ENCODE data around the gene HOATZ. TPM values are rescaled to one million over a fixed set of nuclear protein-coding genes. Genes with fewer than 3 reads are reported as not detected.

The HOATZ gene
- polyA plus RNA-seq, 1 of the 3 experiments (the other 2 are of a cell fraction) = 4.9 TPM

DNA sequence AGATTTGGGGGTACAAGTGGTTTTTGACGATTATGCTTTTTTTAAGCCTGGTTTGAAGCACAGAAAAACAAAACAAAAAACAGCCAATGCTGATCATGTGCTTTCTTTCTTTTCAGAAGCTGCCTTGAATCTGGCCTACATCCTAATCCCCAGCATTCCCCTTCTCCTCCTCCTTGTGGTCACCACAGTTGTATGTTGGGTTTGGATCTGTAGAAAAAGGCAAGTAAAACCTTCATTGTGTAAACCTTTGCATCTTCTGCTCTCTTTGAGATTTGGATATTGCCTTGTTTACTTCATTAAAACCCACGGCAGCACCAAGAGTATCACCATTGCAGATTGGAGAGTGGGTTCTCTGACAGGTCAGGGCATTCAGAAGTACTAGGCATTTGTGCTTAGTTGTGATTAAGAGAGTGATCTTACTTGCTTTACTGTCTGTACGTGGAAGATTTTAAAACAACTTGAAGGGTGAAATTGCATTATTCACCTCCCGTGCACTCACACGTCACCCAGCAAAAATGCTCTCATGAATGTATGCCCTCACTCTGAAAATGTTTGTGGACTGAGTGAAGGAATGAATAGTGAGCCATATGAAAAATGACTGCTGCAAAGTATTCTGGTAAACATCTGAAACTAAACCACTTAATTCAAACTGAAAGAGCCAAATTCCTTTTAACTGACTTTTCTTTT, 43.0 kb downstream of the HOATZ start:
- H3K36me3 ChIP-seq (replicated peaks in 1 of 2; ENCODE audit: control insufficient read depth in 1 of 2, insufficient read depth in 2 of 2, low read length in 1 of 2) = peaks cover 42 to 76% of the 10 kb centered on the region in 2 experiments
- H2AFZ ChIP-seq (ENCODE audit: low read depth) = no peak overlapping the region
- 14% methylated on average over 5 of the region's 5 CpGs for WGBS (ENCODE audit: low lambda C conversion rate)
- peaks cover 18% of the 10 kb centered on the region; the same call in 1 of the 2 replicates for H3K79me2 ChIP-seq (ENCODE audit: insufficient read depth)
- ChIA-PET POLR2A (no interaction called here), CTCF (interaction anchor here (0.6 kb wide), 1 partner anchor 107 kb away, joined by 3 read pairs; no protein-coding TSS in a partner anchor)
- H3K4me1 ChIP-seq (ENCODE audit: control insufficient read depth in 1 of 2, insufficient read depth in 2 of 2, low read depth in 1 of 2, low read length in 1 of 2) = peaks cover 16 to 57% of the 10 kb centered on the region in 2 experiments
- no peak overlapping the region for H3K4me3 ChIP-seq (ENCODE audit: low read depth in 2 of 2, low read length in 1 of 2)
- no peak for DNase-seq
- peak overlapping the region; percentile 36 for H3K4me2 ChIP-seq
- H3K9me2 ChIP-seq = no peaks in the 10 kb centered on the region
- peaks cover 93% of the 10 kb centered on the region for H3F3A ChIP-seq (replicated peaks; ENCODE audit: insufficient read depth)
- H4K20me1 ChIP-seq (ENCODE audit: insufficient read depth) = no peaks in the 10 kb centered on the region
- peak overlapping the region; percentile 71 for H3K9ac ChIP-seq
- peak overlapping the region; percentile 95 to 99 for H3K27ac ChIP-seq (ENCODE audit: low read depth in 2 of 2, low read length in 1 of 2)
- H3K27me3 ChIP-seq (ENCODE audit: insufficient read depth) = no peaks in the 10 kb centered on the region
- H3K9me3 ChIP-seq = no peaks in the 10 kb centered on the region
- TF ChIP-seq RFX5 (IDR thresholded peaks at IDR 0.05; ENCODE audit: low read length) (no peak), MXI1 (IDR thresholded peaks at IDR 0.05; ENCODE audit: low read depth, low read length) (no peak), FOSL2 (IDR thresholded peaks at IDR 0.05; ENCODE audit: borderline replicate concordance, low read depth) (peak; percentile 99), JUND (IDR thresholded peaks at IDR 0.05) (peak; percentile 100), CHD2 (IDR thresholded peaks at IDR 0.05; ENCODE audit: low read length, partially characterized antibody) (no peak), POLR2AphosphoS5 (IDR thresholded peaks at IDR 0.05; ENCODE audit: low read depth, low read length) (peak; percentile 98), SIN3A (IDR thresholded peaks at IDR 0.05; ENCODE audit: borderline replicate concordance, low read depth, low read length) (peak; percentile 76; the same call in 1 of the 2 replicates), TCF12 (IDR thresholded peaks at IDR 0.05) (peak; percentile 100), MEF2A (IDR thresholded peaks at IDR 0.05; ENCODE audit: borderline replicate concordance, low read depth) (peak; percentile 86), GABPA (IDR thresholded peaks at IDR 0.05; ENCODE audit: low read depth) (no peak), NFIC (IDR thresholded peaks at IDR 0.05; ENCODE audit: borderline replicate concordance) (peak; percentile 89), TAF1 (IDR thresholded peaks at IDR 0.05; ENCODE audit: borderline replicate concordance, low read depth, low read length) (no peak), RAD21 (IDR thresholded peaks at IDR 0.05; ENCODE audit: low read length) (no peak), EP300 (IDR thresholded peaks at IDR 0.05; ENCODE audit: borderline replicate concordance in 1 of 2, low read depth in 1 of 2, low read length in 1 of 2) (peak; percentile 90 to 100), FOXM1 (IDR thresholded peaks at IDR 0.05; ENCODE audit: low read depth) (peak; percentile 98), YY1 (IDR thresholded peaks at IDR 0.05; ENCODE audit: low read depth) (peak; percentile 29; the same call in 1 of the 2 replicates), TEAD4 (IDR thresholded peaks at IDR 0.05; ENCODE audit: borderline replicate concordance, insufficient read depth) (peak; percentile 100)
- TF ChIP-seq, protein P1, sequence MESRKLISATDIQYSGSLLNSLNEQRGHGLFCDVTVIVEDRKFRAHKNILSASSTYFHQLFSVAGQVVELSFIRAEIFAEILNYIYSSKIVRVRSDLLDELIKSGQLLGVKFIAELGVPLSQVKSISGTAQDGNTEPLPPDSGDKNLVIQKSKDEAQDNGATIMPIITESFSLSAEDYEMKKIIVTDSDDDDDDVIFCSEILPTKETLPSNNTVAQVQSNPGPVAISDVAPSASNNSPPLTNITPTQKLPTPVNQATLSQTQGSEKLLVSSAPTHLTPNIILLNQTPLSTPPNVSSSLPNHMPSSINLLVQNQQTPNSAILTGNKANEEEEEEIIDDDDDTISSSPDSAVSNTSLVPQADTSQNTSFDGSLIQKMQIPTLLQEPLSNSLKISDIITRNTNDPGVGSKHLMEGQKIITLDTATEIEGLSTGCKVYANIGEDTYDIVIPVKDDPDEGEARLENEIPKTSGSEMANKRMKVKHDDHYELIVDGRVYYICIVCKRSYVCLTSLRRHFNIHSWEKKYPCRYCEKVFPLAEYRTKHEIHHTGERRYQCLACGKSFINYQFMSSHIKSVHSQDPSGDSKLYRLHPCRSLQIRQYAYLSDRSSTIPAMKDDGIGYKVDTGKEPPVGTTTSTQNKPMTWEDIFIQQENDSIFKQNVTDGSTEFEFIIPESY (IDR thresholded peaks at IDR 0.05; ENCODE audit: borderline replicate concordance, low read depth) = peak; percentile 89
- TF ChIP-seq, protein P2, sequence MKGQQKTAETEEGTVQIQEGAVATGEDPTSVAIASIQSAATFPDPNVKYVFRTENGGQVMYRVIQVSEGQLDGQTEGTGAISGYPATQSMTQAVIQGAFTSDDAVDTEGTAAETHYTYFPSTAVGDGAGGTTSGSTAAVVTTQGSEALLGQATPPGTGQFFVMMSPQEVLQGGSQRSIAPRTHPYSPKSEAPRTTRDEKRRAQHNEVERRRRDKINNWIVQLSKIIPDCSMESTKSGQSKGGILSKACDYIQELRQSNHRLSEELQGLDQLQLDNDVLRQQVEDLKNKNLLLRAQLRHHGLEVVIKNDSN (IDR thresholded peaks at IDR 0.05; ENCODE audit: borderline replicate concordance, low read depth) = 0 out of 2 replicates have a peak, but pooled peaks have one; percentile 19
- TF ChIP-seq, protein P3, sequence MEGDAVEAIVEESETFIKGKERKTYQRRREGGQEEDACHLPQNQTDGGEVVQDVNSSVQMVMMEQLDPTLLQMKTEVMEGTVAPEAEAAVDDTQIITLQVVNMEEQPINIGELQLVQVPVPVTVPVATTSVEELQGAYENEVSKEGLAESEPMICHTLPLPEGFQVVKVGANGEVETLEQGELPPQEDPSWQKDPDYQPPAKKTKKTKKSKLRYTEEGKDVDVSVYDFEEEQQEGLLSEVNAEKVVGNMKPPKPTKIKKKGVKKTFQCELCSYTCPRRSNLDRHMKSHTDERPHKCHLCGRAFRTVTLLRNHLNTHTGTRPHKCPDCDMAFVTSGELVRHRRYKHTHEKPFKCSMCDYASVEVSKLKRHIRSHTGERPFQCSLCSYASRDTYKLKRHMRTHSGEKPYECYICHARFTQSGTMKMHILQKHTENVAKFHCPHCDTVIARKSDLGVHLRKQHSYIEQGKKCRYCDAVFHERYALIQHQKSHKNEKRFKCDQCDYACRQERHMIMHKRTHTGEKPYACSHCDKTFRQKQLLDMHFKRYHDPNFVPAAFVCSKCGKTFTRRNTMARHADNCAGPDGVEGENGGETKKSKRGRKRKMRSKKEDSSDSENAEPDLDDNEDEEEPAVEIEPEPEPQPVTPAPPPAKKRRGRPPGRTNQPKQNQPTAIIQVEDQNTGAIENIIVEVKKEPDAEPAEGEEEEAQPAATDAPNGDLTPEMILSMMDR (IDR thresholded peaks at IDR 0.05) = peak; percentile 15
- TF ChIP-seq, protein P4, sequence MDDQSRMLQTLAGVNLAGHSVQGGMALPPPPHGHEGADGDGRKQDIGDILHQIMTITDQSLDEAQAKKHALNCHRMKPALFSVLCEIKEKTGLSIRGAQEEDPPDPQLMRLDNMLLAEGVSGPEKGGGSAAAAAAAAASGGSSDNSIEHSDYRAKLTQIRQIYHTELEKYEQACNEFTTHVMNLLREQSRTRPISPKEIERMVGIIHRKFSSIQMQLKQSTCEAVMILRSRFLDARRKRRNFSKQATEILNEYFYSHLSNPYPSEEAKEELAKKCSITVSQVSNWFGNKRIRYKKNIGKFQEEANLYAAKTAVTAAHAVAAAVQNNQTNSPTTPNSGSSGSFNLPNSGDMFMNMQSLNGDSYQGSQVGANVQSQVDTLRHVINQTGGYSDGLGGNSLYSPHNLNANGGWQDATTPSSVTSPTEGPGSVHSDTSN (IDR thresholded peaks at IDR 0.05) = peak; percentile 99
- TF ChIP-seq, protein P5, sequence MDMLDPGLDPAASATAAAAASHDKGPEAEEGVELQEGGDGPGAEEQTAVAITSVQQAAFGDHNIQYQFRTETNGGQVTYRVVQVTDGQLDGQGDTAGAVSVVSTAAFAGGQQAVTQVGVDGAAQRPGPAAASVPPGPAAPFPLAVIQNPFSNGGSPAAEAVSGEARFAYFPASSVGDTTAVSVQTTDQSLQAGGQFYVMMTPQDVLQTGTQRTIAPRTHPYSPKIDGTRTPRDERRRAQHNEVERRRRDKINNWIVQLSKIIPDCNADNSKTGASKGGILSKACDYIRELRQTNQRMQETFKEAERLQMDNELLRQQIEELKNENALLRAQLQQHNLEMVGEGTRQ (IDR thresholded peaks at IDR 0.05; ENCODE audit: borderline replicate concordance, low read depth, low read length) = no peak
- TF ChIP-seq, protein P6, sequence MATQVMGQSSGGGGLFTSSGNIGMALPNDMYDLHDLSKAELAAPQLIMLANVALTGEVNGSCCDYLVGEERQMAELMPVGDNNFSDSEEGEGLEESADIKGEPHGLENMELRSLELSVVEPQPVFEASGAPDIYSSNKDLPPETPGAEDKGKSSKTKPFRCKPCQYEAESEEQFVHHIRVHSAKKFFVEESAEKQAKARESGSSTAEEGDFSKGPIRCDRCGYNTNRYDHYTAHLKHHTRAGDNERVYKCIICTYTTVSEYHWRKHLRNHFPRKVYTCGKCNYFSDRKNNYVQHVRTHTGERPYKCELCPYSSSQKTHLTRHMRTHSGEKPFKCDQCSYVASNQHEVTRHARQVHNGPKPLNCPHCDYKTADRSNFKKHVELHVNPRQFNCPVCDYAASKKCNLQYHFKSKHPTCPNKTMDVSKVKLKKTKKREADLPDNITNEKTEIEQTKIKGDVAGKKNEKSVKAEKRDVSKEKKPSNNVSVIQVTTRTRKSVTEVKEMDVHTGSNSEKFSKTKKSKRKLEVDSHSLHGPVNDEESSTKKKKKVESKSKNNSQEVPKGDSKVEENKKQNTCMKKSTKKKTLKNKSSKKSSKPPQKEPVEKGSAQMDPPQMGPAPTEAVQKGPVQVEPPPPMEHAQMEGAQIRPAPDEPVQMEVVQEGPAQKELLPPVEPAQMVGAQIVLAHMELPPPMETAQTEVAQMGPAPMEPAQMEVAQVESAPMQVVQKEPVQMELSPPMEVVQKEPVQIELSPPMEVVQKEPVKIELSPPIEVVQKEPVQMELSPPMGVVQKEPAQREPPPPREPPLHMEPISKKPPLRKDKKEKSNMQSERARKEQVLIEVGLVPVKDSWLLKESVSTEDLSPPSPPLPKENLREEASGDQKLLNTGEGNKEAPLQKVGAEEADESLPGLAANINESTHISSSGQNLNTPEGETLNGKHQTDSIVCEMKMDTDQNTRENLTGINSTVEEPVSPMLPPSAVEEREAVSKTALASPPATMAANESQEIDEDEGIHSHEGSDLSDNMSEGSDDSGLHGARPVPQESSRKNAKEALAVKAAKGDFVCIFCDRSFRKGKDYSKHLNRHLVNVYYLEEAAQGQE (IDR thresholded peaks at IDR 0.05; ENCODE audit: low read depth, low read length) = peak; percentile 72

All from SK-N-SH (cell line).